Stomach (tissue), 4 donors: ENCODE measurements around the gene ARHGAP24.

Experiments
- EP300 ChIP-seq: sonication (generic); formaldehyde crosslinking; IDR thresholded peaks from one replicate; pipeline ENCODE4 v1.6.1; 2017; ENCODE audit warnings: antibody characterized with exemption
- POLR2A ChIP-seq, 4 donors: fragments of 450-650 bp; IDR thresholded peaks; one replicate each; pipeline ENCODE4 v1.6.1; 2016; ENCODE audit warnings: antibody characterized with exemption in 4 of 4, control low read depth in 2 of 4, mild to moderate bottlenecking in 1 of 4, moderate library complexity in 1 of 4
- POLR2AphosphoS5 ChIP-seq, 3 donors: sonication (generic); formaldehyde crosslinking; IDR thresholded peaks; one replicate each; pipeline ENCODE4 v1.6.1; 2016; ENCODE audit warnings: antibody characterized with exemption in 3 of 3
- TF ChIP-seq, protein P1 (sequence below), 7 experiments: fragments of 450-650 bp in 4 of 7; fragments of 200-600 bp in 3 of 7; sonication (generic) in 3 of 7; IDR thresholded peaks; one replicate each; pipeline ENCODE4 v1.5.1; 2016 to 2019; ENCODE audit warnings: antibody characterized with exemption in 7 of 7, control low read depth in 2 of 7, mild to moderate bottlenecking in 1 of 7

DNA sequence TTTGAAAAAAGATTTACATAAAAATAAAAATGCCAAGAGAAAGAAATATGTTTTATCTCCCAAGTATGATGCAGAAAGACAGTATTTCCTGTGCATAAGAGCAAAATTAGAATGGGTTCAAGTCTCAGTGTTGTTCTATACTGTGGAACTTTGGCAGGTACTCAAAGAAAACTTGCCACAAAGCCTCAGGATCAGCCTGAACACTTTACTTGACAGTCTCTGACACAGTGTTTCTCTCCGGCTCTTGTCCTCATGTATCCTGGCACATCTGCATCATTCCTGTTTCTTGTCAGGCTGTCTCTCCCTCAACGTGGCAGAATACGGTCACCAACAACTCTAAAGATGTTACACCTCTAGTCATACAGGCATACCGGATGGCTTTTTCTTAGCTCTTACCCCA, 273.7 kb downstream of the ARHGAP24 start:
- TF ChIP-seq, protein P1, sequence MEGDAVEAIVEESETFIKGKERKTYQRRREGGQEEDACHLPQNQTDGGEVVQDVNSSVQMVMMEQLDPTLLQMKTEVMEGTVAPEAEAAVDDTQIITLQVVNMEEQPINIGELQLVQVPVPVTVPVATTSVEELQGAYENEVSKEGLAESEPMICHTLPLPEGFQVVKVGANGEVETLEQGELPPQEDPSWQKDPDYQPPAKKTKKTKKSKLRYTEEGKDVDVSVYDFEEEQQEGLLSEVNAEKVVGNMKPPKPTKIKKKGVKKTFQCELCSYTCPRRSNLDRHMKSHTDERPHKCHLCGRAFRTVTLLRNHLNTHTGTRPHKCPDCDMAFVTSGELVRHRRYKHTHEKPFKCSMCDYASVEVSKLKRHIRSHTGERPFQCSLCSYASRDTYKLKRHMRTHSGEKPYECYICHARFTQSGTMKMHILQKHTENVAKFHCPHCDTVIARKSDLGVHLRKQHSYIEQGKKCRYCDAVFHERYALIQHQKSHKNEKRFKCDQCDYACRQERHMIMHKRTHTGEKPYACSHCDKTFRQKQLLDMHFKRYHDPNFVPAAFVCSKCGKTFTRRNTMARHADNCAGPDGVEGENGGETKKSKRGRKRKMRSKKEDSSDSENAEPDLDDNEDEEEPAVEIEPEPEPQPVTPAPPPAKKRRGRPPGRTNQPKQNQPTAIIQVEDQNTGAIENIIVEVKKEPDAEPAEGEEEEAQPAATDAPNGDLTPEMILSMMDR (IDR thresholded peaks at IDR 0.05): no peak
- TF ChIP-seq POLR2AphosphoS5 (IDR thresholded peaks at IDR 0.05) (no peak), POLR2A (IDR thresholded peaks at IDR 0.05) (no peak), EP300 (no peak)
